Spleen (tissue), 3 donors: ENCODE measurements around the gene GOLGA8A.

ENCODE experiments used
- POLR2A ChIP-seq, 3 donors: fragments of 450-650 bp; IDR thresholded peaks; one replicate each; pipeline ENCODE4 v1.5.1; 2017; ENCODE audit warnings: antibody characterized with exemption in 3 of 3, mild to moderate bottlenecking in 1 of 3
- POLR2AphosphoS5 ChIP-seq, 3 donors: sonication (generic); formaldehyde crosslinking; IDR thresholded peaks; one replicate each; pipeline ENCODE4 v1.5.1; 2017; ENCODE audit warnings: antibody characterized with exemption in 3 of 3

- TF ChIP-seq POLR2AphosphoS5 (IDR thresholded peaks at IDR 0.05) (no peak), POLR2A (IDR thresholded peaks at IDR 0.05) (no peak)
Measured at GRCh38 chr15:34470091-34470490, 32.5 kb upstream of the GOLGA8A start.
